ENCODE data around the gene TMEM106A. TPM values are rescaled to one million over a fixed set of nuclear protein-coding genes. Genes with fewer than 3 reads are reported as not detected.
A peak's percentile ranks its signal among the peaks of the same experiment; 100 is the strongest.

The TMEM106A gene
- total and polyA plus RNA-seq, 2 of the 13 experiments (the other 11 are each of a cell fraction or from before 2014, with no cell fraction given): 16.9 to 35.9 TPM

- TF ChIP-seq, protein P1, sequence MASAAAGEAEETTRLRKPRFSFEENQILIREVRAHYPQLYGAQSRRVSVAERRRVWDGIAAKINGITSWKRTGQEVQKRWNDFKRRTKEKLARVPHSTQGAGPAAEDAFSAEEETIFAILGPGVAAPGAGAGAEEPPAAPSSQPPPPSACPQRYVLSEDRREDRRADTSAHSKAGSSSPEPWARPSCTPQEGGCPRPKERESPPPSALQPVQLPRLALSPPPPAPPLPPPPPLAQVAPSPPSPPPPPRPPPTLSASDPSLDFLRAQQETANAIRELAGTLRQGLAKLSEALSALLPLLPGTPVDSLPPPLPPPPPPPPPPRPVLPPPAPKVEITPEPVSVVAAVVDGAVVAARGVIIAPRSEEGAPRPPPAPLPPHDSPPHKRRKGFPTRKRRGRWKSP (CRISPR knock-in tag; IDR thresholded peaks at IDR 0.05): peak; percentile 45
- TF ChIP-seq ZNF451 (CRISPR knock-in tag; IDR thresholded peaks at IDR 0.05): 0 out of 2 replicates have a peak, but pooled peaks have one; percentile 67
- no peak for TF ChIP-seq CBX5 (CRISPR knock-in tag; IDR thresholded peaks at IDR 0.05; ENCODE audit: borderline replicate concordance)
- TF ChIP-seq CAMTA2 (CRISPR knock-in tag; IDR thresholded peaks at IDR 0.05; ENCODE audit: borderline replicate concordance): no peak; the same call in 1 of the 2 replicates
- TF ChIP-seq YY1 (IDR thresholded peaks at IDR 0.05; ENCODE audit: insufficient read depth, insufficient replicate concordance, low read depth, low read length): peak; percentile 52
- TF ChIP-seq, protein P2, sequence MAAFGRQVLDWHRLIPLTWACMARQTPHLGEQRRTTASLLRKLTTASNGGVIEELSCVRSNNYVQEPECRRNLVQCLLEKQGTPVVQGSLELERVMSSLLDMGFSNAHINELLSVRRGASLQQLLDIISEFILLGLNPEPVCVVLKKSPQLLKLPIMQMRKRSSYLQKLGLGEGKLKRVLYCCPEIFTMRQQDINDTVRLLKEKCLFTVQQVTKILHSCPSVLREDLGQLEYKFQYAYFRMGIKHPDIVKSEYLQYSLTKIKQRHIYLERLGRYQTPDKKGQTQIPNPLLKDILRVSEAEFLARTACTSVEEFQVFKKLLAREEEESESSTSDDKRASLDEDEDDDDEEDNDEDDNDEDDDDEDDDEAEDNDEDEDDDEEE (CRISPR knock-in tag; IDR thresholded peaks at IDR 0.05): no peak
- TF ChIP-seq NAIF1 (CRISPR knock-in tag; IDR thresholded peaks at IDR 0.05; ENCODE audit: borderline replicate concordance): no peak
- no peak for TF ChIP-seq RBAK (CRISPR knock-in tag; IDR thresholded peaks at IDR 0.05)
- peak in 1 of 2 experiments; percentile 78; a peak in 1 of 4 replicates for TF ChIP-seq HMGXB4 (CRISPR knock-in tag; IDR thresholded peaks at IDR 0.05; ENCODE audit: borderline replicate concordance in 1 of 2, low read depth in 1 of 2)
- TF ChIP-seq ZNF552 (CRISPR knock-in tag; IDR thresholded peaks at IDR 0.05; ENCODE audit: borderline replicate concordance): no peak
- TF ChIP-seq ZNF337 (CRISPR knock-in tag; IDR thresholded peaks at IDR 0.05; ENCODE audit: borderline replicate concordance, low read depth): 0 out of 2 replicates have a peak, but pooled peaks have one; percentile 23
- no peak for TF ChIP-seq ZNF354B (CRISPR knock-in tag; IDR thresholded peaks at IDR 0.05)
- no peak for TF ChIP-seq ZNF781 (CRISPR knock-in tag; IDR thresholded peaks at IDR 0.05; ENCODE audit: borderline replicate concordance, not compliant biosample characterization)
- TF ChIP-seq KDM5B (CRISPR knock-in tag; IDR thresholded peaks at IDR 0.05; ENCODE audit: borderline replicate concordance): peak; percentile 85
- no peak for TF ChIP-seq SALL2 (CRISPR knock-in tag; IDR thresholded peaks at IDR 0.05)
- TF ChIP-seq ZNF318 (CRISPR knock-in tag; IDR thresholded peaks at IDR 0.05): 0 out of 2 replicates have a peak, but pooled peaks have one; percentile 79
Measured at GRCh38 chr17:43169561-43170139, 42.0 kb upstream of the TMEM106A start (continued).

Data from HepG2 (cell line).